Mucosa of rectum (tissue), 2 donors: ENCODE measurements around the gene USP51.
A peak's percentile ranks its signal among the peaks of the same experiment; 100 is the strongest.
"Not testable (repeated sequence)": the region's sequence is repeated elsewhere in the genome, so short reads cannot be mapped to it uniquely, and the experiment has no call there.

Experiments used
- H3K27ac ChIP-seq, 2 donors: one replicate each; pipeline ENCODE4 v1.7.0; 2013; ENCODE audit warnings: inconsistent platforms in 2 of 2, low read depth in 2 of 2, low read length in 2 of 2
- H3K27me3 ChIP-seq, 2 donors: one replicate each; pipeline ENCODE4 v1.7.0; 2013; ENCODE audit warnings: low read length in 2 of 2; ENCODE audit not compliant: control insufficient read depth in 2 of 2, insufficient read depth in 2 of 2
- H3K36me3 ChIP-seq, 2 donors: one replicate each; pipeline ENCODE4 v1.7.0; 2013; ENCODE audit warnings: low read length in 2 of 2; ENCODE audit not compliant: control insufficient read depth in 2 of 2, insufficient read depth in 2 of 2
- H3K4me1 ChIP-seq, 2 donors: one replicate each; pipeline ENCODE4 v1.7.0; 2013; ENCODE audit warnings: low read length in 2 of 2, mild to moderate bottlenecking in 1 of 2; ENCODE audit not compliant: control insufficient read depth in 2 of 2, insufficient read depth in 2 of 2
- H3K4me3 ChIP-seq, 2 donors: one replicate each; pipeline ENCODE4 v1.7.0; 2013; ENCODE audit warnings: low read length in 2 of 2
- H3K9ac ChIP-seq, 2 donors: one replicate each; pipeline ENCODE4 v1.7.0; 2013; ENCODE audit warnings: low read length in 2 of 2, low read depth in 1 of 2, mild to moderate bottlenecking in 1 of 2
- H3K9me3 ChIP-seq, 2 donors: one replicate each; pipeline ENCODE4 v1.7.0; 2013; ENCODE audit warnings: low read length in 2 of 2; ENCODE audit not compliant: control insufficient read depth in 2 of 2
- donor health status: healthy.
- donor health status: Normal muscosa, but diverticular disease.

The USP51 gene

GRCh38 chrX:55465791-55466190, 23.9 kb downstream of the USP51 start:
- not testable (repeated sequence) for H3K27ac ChIP-seq, H3K9ac ChIP-seq, H3K36me3 ChIP-seq, H3K4me1 ChIP-seq, H3K4me3 ChIP-seq, H3K9me3 ChIP-seq, H3K27me3 ChIP-seq

- H3K4me3 ChIP-seq, H3K4me1 ChIP-seq, H3K36me3 ChIP-seq, H3K9ac ChIP-seq, H3K27me3 ChIP-seq, H3K9me3 ChIP-seq, H3K27ac ChIP-seq: not testable (repeated sequence)
These were observed 24.5 kb downstream of the USP51 start for GRCh38 chrX:55465108-55465507.

DNA sequence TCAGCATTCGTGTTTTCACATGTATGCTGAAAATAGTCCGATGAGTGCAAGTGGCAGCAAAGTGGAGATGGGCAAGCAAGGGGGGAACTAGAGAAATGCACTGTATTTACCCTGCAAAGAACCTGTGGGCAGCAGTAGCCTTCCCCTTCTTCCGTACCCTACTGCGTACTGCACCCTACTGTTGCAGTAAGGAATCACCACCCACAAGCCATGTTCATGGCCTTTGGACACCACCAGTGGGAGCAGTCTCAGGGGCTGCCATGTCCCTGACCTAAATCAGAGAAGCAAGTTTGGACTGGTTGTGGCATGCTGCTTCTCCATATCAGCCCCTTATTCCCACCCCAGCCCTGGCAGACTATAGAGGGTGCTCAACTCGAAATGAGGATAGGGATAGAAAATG, 25.6 kb downstream of the USP51 start:
- not testable (repeated sequence) for H3K27me3 ChIP-seq

GRCh38 chrX:55459926-55460325, 29.7 kb downstream of the USP51 start:
- not testable (repeated sequence) for H3K4me3 ChIP-seq, H3K27me3 ChIP-seq, H3K36me3 ChIP-seq, H3K9me3 ChIP-seq, H3K27ac ChIP-seq, H3K9ac ChIP-seq, H3K4me1 ChIP-seq

More for the DNA sequence above, 25.6 kb downstream of the USP51 start:
- not testable (repeated sequence) for H3K4me1 ChIP-seq, H3K9me3 ChIP-seq, H3K9ac ChIP-seq, H3K27ac ChIP-seq, H3K4me3 ChIP-seq, H3K36me3 ChIP-seq

- H3K9ac ChIP-seq, H3K4me1 ChIP-seq, H3K4me3 ChIP-seq, H3K36me3 ChIP-seq, H3K27ac ChIP-seq, H3K9me3 ChIP-seq, H3K27me3 ChIP-seq: not testable (repeated sequence)
These were observed 30.2 kb downstream of the USP51 start for GRCh38 chrX:55459426-55459825.

DNA sequence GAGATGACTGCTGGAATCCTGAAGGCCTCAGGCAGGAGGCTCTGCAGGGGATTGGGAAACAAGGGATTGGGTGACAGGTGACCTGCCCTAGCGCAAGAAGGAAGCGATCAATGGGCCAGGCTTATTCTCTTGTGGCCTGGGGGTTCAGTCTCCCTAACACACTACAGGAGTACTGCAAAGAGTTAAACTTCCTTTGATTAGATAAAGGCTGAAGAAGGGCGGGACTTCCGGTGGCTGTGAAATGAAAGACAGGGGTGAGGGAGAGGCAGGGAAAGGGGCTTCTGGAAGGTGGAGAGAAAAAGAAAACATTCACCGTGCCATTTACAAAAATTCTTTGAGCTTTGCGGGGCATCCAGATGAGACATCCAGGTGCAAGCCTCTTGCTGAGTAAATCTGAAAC, 33.9 kb downstream of the USP51 start:
- not testable (repeated sequence) for H3K9me3 ChIP-seq

DNA sequence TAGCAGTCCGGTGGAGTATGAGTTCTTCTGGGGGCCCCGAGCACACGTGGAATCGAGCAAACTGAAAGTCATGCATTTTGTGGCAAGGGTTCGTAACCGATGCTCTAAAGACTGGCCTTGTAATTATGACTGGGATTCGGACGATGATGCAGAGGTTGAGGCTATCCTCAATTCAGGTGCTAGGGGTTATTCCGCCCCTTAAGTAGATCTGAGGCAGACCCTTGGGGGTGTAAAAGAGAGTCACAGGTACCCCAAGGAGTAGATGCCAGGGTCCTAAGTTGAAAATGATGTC, 36.9 kb downstream of the USP51 start:
- H3K27ac ChIP-seq, result peak overlapping the region; percentile 62 to 74
- no peaks in the 10 kb centered on the region for H3K36me3 ChIP-seq
- H3K4me3 ChIP-seq, result peak overlapping the region; percentile 61 to 86
- H3K9ac ChIP-seq, result peak overlapping the region; percentile 54 to 57
- H3K4me1 ChIP-seq, result peaks cover 0 to 2% of the 10 kb centered on the region in 2 donors
- H3K9me3 ChIP-seq, result no peaks in the 10 kb centered on the region
- peaks cover 0 to 2% of the 10 kb centered on the region in 2 donors for H3K27me3 ChIP-seq

More for the DNA sequence above, 33.9 kb downstream of the USP51 start:
- not testable (repeated sequence) for H3K9ac ChIP-seq, H3K36me3 ChIP-seq, H3K27me3 ChIP-seq, H3K27ac ChIP-seq, H3K4me3 ChIP-seq, H3K4me1 ChIP-seq

- Histone ChIP-seq H3K27me3 (peaks cover 0 to 2% of the 10 kb centered on the region in 2 donors), H3K4me3 (peak within 1 kb of the TSS; percentile 61 to 86), H3K27ac (peak within 1 kb of the TSS; percentile 62 to 74), H3K9me3 (no peaks in the 10 kb centered on the region), H3K9ac (peak within 1 kb of the TSS; percentile 54 to 57), H3K4me1 (peaks cover 0 to 2% of the 10 kb centered on the region in 2 donors), H3K36me3 (no peaks in the 10 kb centered on the region)
These were observed 37.4 kb downstream of the USP51 start, which contains the start of gene MAGEH1 for GRCh38 chrX:55451990-55452832. Gene MAGEH1, plus strand, starts transcription at chrX:55452127. Its CDS starts 248 bp downstream, at chrX:55452375.

- peak overlapping the region; percentile 62 to 74 for H3K27ac ChIP-seq
- H3K9me3 ChIP-seq, result no peaks in the 10 kb centered on the region
- H3K9ac ChIP-seq, result peak overlapping the region in 1 of 2 donors; percentile 36
- H3K4me3 ChIP-seq, result peak overlapping the region; percentile 61 to 86
- H3K4me1 ChIP-seq, result peaks cover 0 to 2% of the 10 kb centered on the region in 2 donors
- peaks cover 0 to 2% of the 10 kb centered on the region in 2 donors for H3K27me3 ChIP-seq
- no peaks in the 10 kb centered on the region for H3K36me3 ChIP-seq
These were observed 38.0 kb downstream of the USP51 start for GRCh38 chrX:55451626-55451989.

DNA sequence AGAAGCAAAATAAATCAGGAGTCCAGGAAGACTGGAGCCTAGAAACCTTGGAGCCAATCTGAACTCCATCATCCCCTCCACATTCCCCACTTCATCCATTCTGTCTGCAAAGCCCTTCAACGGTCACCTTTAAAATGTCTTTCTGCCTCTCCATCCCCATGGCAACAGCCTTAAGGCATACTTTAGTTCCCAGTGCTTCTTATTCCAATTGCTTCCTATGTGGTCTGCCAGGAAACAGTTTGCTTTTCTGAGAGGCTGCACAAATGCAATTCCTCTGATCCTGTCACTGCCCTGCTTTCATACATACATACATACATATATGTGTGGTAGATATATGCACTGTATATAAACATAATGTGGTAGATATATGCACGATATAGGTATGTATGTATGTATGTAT, 38.5 kb downstream of the USP51 start:
- Histone ChIP-seq H3K9ac (no peak overlapping the region), H3K27ac (peak overlapping the region in 1 of 2 donors; percentile 74)

More for the DNA sequence above, 38.5 kb downstream of the USP51 start:
- H3K27me3 ChIP-seq, result peaks cover 0 to 2% of the 10 kb centered on the region in 2 donors
- H3K4me1 ChIP-seq, result peaks cover 0 to 2% of the 10 kb centered on the region in 2 donors
- H3K4me3 ChIP-seq, result peak overlapping the region in 1 of 2 donors; percentile 86
- no peaks in the 10 kb centered on the region for H3K9me3 ChIP-seq
- H3K36me3 ChIP-seq, result no peaks in the 10 kb centered on the region
